NT2/D1 (cell line): Measurements from ENCODE around the gene EEF1A2.

Experiments
- SUZ12 ChIP-seq: IDR thresholded peaks from 2 replicates; pipeline ENCODE4 v1.6.1; 2011; ENCODE audit not compliant: insufficient read length, insufficient read depth; ENCODE audit errors: extremely low read depth
- YY1 ChIP-seq: IDR thresholded peaks from 2 replicates; pipeline ENCODE4 v1.6.1; 2011; ENCODE audit not compliant: insufficient read length, insufficient read depth
- ZNF274 ChIP-seq: IDR thresholded peaks from 2 replicates; pipeline ENCODE4 v1.6.1; 2011; ENCODE audit warnings: mild to moderate bottlenecking, low read depth, low read length

- TF ChIP-seq SUZ12 = no peak
- TF ChIP-seq ZNF274 = no peak
- TF ChIP-seq YY1 = no peak
Observed at GRCh38 chr20:63466861-63467260, 32.0 kb downstream of the EEF1A2 start.
